Activated CD4-positive, alpha-beta T cell treated with anti-CD3 and anti-CD28 coated beads for 4 hours (primary cell): Measurements from ENCODE around the gene ELOVL6.
A peak's percentile ranks its signal among the peaks of the same experiment; 100 is the strongest.
"Not testable (repeated sequence)": the region's sequence is repeated elsewhere in the genome, so short reads cannot be mapped to it uniquely, and the experiment has no call there.

Experiments
- DNase-seq, 2 donors: peaks; one replicate each; pipeline ENCODE4 v3.0.0-alpha.2; 2020

Gene ELOVL6

GRCh38 chr4:110196206-110196870 lies 2.1 kb downstream of the ELOVL6 start:
- DNase-seq = peak; percentile 19 to 30

GRCh38 chr4:110195561-110196205 lies 2.7 kb downstream of the ELOVL6 start:
- peak in 1 of 2 donors; percentile 1 for DNase-seq

- DNase-seq = peak; percentile 70 to 72
Observed at GRCh38 chr4:110193822-110194761, 4.3 kb downstream of the ELOVL6 start.

GRCh38 chr4:110193287-110193686 lies 5.1 kb downstream of the ELOVL6 start:
- not testable (repeated sequence) for DNase-seq

GRCh38 chr4:110190249-110190648 lies 8.2 kb downstream of the ELOVL6 start:
- no peak for DNase-seq

- DNase-seq = no peak
Observed at GRCh38 chr4:110188113-110188512, 10.3 kb downstream of the ELOVL6 start.

- no peak for DNase-seq
Observed at GRCh38 chr4:110184791-110185155, 13.6 kb downstream of the ELOVL6 start.

- DNase-seq = no peak
Observed at GRCh38 chr4:110184140-110184790, 14.2 kb downstream of the ELOVL6 start.

GRCh38 chr4:110183643-110184042 lies 14.8 kb downstream of the ELOVL6 start:
- no peak for DNase-seq

- no peak for DNase-seq
Observed at GRCh38 chr4:110183058-110183457, 15.4 kb downstream of the ELOVL6 start.

GRCh38 chr4:110181890-110182289 lies 16.5 kb downstream of the ELOVL6 start:
- DNase-seq = no peak

- no peak for DNase-seq
Observed at GRCh38 chr4:110175634-110176033, 22.8 kb downstream of the ELOVL6 start.

GRCh38 chr4:110172972-110173371 lies 25.4 kb downstream of the ELOVL6 start:
- no peak for DNase-seq

- DNase-seq = no peak
Observed at GRCh38 chr4:110171971-110172370, 26.4 kb downstream of the ELOVL6 start.

GRCh38 chr4:110170861-110171260 lies 27.6 kb downstream of the ELOVL6 start:
- no peak for DNase-seq

GRCh38 chr4:110165382-110166286 lies 32.8 kb downstream of the ELOVL6 start:
- peak; percentile 62 to 65 for DNase-seq

- peak in 1 of 2 donors; percentile 6 for DNase-seq
Observed at GRCh38 chr4:110164856-110165255, 33.6 kb downstream of the ELOVL6 start.

- no peak for DNase-seq
Observed at GRCh38 chr4:110164251-110164650, 34.2 kb downstream of the ELOVL6 start.

- DNase-seq = no peak
Observed at GRCh38 chr4:110163327-110164069, 34.9 kb downstream of the ELOVL6 start.

- no peak for DNase-seq
Observed at GRCh38 chr4:110160618-110161017, 37.8 kb downstream of the ELOVL6 start.

GRCh38 chr4:110159541-110159940 lies 38.9 kb downstream of the ELOVL6 start:
- no peak for DNase-seq
